ENCODE measurements around the gene NKX2-1.

NKX2-1 gene

DNA sequence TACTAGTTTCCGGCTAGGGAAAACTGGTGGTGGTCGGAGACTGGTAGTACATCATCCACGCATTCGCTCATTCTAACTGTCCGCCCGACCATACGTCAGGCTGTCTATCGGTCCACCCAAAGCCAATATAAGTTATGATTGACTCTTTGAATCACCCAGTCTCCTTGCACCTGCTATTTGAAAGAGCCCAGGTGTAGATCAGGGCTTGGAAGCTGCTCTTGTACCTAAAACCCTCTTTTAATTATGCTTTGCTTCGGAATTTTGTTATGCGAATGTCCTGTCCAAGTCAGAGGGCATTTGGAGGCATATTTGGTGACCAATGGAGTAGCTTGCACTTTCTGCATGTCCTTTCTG lies 5.7 kb upstream of the NKX2-1 start:
- POLR2A ChIA-PET, result interaction anchor here (0.6 kb wide), 1 partner anchor 41 kb away, joined by 3 read pairs; no protein-coding TSS in a partner anchor
- Histone ChIP-seq H3K36me3 (ENCODE audit: control insufficient read depth in 2 of 2, insufficient read depth in 1 of 2, low read length in 2 of 2) (no peaks in the 10 kb centered on the region), H3K4me3 (ENCODE audit: low read depth, low read length) (no peak overlapping the region), H3K4me1 (ENCODE audit: control insufficient read depth, insufficient read depth, low read length) (no peaks in the 10 kb centered on the region), H3K9me3 (ENCODE audit: control insufficient read depth, insufficient read depth, low read depth, low read length) (no peaks in the 10 kb centered on the region), H3K27ac (ENCODE audit: extremely low read depth, low read depth, low read length) (no peak overlapping the region)
- no peak for TF ChIP-seq ZNF843 (tag by site-specific recombination; IDR thresholded peaks at IDR 0.05)
- TF ChIP-seq ZNF202 (tag by site-specific recombination; IDR thresholded peaks at IDR 0.05; ENCODE audit: borderline replicate concordance), result no peak
- no peak for TF ChIP-seq ZFP37 (tag by site-specific recombination; IDR thresholded peaks at IDR 0.05)
- no peak for TF ChIP-seq TCF7L2 (IDR thresholded peaks at IDR 0.05; ENCODE audit: borderline replicate concordance, low read depth, low read length)
- CTCF ChIA-PET, result interaction anchor here (0.5 to 7.2 kb wide), 35 partner anchors 9 to 918 kb away, joined by 3 to 42 read pairs (median 4); no protein-coding TSS in a partner anchor

DNA sequence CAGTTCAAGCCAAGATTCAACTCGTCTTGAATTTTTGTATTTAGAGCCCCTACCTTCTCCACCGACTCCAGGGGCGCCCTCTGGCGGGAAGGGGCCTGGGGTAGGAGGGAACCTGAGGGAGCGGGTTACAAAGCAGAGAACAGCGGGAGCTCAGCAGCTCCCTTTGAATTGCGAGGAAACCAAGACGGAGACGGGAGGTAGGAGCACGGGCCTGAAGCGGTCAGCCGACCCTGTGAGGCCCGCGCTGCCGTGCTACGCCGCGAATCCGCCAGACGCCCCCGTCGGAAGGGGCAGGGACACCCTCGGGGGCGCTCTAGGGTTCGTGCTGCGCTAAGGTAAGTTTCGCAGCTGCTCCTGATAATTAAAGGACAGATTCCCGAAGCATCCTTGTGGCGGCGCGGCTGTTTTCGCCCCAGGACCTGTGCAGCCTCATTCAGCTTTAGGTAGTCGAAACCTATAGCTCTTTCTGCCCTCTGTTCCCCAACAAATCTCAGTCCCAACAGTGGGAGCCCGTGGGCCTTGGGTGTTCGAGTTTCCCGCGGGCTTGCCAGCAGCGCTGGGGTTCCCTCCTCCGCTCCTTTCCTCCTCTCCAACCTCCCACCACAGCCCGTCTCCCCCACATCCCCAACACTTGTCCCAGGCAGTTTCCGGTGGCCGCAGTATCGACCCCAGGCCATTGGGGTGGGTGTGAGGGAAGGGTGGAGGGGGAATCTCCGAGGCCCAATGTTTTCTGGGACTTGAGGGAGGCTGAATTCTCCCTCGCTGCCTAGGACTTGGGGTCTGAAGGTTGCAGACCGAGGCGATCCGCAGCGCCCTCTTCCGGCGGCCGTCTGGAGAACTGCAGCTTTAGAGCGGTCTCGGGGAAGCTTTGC lies 5.1 kb upstream of the NKX2-1 start:
- ChIA-PET POLR2A (interaction anchor here (0.6 kb wide), 1 partner anchor 40 kb away, joined by 3 read pairs; no protein-coding TSS in a partner anchor), CTCF (interaction anchor here (0.5 to 7.2 kb wide), 36 partner anchors 9 to 1704 kb away, joined by 3 to 42 read pairs (median 4); no protein-coding TSS in a partner anchor)
- Histone ChIP-seq H3K27ac (ENCODE audit: extremely low read depth, low read depth, low read length) (no peak overlapping the region), H3K9me3 (ENCODE audit: control insufficient read depth, insufficient read depth, low read depth, low read length) (no peaks in the 10 kb centered on the region), H3K4me3 (ENCODE audit: low read depth, low read length) (peak overlapping the region; percentile 5), H3K4me1 (ENCODE audit: control insufficient read depth, insufficient read depth, low read length) (no peaks in the 10 kb centered on the region), H3K36me3 (ENCODE audit: control insufficient read depth in 2 of 2, insufficient read depth in 1 of 2, low read length in 2 of 2) (no peaks in the 10 kb centered on the region)
- TF ChIP-seq ZNF140 (tag by site-specific recombination; IDR thresholded peaks at IDR 0.05) (no peak), ZSCAN16 (tag by site-specific recombination; IDR thresholded peaks at IDR 0.05) (no peak), ZNF658 (tag by site-specific recombination; IDR thresholded peaks at IDR 0.05) (no peak), ZNF654 (tag by site-specific recombination; IDR thresholded peaks at IDR 0.05; ENCODE audit: low read depth) (peak; percentile 30), ZNF175 (tag by site-specific recombination; IDR thresholded peaks at IDR 0.05) (no peak), ZNF555 (tag by site-specific recombination; conservative IDR thresholded peaks at IDR 0.05) (no peak), ZNF341 (tag by site-specific recombination; IDR thresholded peaks at IDR 0.05; ENCODE audit: low read depth) (no peak), KLF9 (tag by site-specific recombination; IDR thresholded peaks at IDR 0.05; ENCODE audit: low read depth) (no peak), ZNF433 (tag by site-specific recombination; IDR thresholded peaks at IDR 0.05; ENCODE audit: low read depth) (no peak), ZNF521 (tag by site-specific recombination; IDR thresholded peaks at IDR 0.05) (no peak), ZNF223 (tag by site-specific recombination; IDR thresholded peaks at IDR 0.05) (no peak), KLF7 (tag by site-specific recombination; IDR thresholded peaks at IDR 0.05; ENCODE audit: borderline replicate concordance) (no peak), ZNF423 (tag by site-specific recombination; IDR thresholded peaks at IDR 0.05) (0 out of 2 replicates have a peak, but pooled peaks have one; percentile 18), ZNF510 (tag by site-specific recombination; IDR thresholded peaks at IDR 0.05; ENCODE audit: insufficient replicate concordance) (no peak), ZNF239 (tag by site-specific recombination; IDR thresholded peaks at IDR 0.05) (no peak), GLI2 (tag by site-specific recombination; IDR thresholded peaks at IDR 0.05; ENCODE audit: borderline replicate concordance, low read depth) (no peak), ZNF10 (tag by site-specific recombination; IDR thresholded peaks at IDR 0.05) (no peak)
- TF ChIP-seq, protein P1, sequence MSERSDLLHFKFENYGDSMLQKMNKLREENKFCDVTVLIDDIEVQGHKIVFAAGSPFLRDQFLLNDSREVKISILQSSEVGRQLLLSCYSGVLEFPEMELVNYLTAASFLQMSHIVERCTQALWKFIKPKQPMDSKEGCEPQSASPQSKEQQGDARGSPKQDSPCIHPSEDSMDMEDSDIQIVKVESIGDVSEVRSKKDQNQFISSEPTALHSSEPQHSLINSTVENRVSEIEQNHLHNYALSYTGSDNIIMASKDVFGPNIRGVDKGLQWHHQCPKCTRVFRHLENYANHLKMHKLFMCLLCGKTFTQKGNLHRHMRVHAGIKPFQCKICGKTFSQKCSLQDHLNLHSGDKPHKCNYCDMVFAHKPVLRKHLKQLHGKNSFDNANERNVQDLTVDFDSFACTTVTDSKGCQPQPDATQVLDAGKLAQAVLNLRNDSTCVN (tag by site-specific recombination; optimal IDR thresholded peaks at IDR 0.05), result peak; percentile 31
- TF ChIP-seq, protein P2, sequence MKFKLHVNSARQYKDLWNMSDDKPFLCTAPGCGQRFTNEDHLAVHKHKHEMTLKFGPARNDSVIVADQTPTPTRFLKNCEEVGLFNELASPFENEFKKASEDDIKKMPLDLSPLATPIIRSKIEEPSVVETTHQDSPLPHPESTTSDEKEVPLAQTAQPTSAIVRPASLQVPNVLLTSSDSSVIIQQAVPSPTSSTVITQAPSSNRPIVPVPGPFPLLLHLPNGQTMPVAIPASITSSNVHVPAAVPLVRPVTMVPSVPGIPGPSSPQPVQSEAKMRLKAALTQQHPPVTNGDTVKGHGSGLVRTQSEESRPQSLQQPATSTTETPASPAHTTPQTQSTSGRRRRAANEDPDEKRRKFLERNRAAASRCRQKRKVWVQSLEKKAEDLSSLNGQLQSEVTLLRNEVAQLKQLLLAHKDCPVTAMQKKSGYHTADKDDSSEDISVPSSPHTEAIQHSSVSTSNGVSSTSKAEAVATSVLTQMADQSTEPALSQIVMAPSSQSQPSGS (tag by site-specific recombination; IDR thresholded peaks at IDR 0.05; ENCODE audit: low read depth), result no peak
- TF ChIP-seq, protein P3, sequence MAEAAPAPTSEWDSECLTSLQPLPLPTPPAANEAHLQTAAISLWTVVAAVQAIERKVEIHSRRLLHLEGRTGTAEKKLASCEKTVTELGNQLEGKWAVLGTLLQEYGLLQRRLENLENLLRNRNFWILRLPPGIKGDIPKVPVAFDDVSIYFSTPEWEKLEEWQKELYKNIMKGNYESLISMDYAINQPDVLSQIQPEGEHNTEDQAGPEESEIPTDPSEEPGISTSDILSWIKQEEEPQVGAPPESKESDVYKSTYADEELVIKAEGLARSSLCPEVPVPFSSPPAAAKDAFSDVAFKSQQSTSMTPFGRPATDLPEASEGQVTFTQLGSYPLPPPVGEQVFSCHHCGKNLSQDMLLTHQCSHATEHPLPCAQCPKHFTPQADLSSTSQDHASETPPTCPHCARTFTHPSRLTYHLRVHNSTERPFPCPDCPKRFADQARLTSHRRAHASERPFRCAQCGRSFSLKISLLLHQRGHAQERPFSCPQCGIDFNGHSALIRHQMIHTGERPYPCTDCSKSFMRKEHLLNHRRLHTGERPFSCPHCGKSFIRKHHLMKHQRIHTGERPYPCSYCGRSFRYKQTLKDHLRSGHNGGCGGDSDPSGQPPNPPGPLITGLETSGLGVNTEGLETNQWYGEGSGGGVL (tag by site-specific recombination; IDR thresholded peaks at IDR 0.05), result peak; percentile 69
- TF ChIP-seq, protein P4, sequence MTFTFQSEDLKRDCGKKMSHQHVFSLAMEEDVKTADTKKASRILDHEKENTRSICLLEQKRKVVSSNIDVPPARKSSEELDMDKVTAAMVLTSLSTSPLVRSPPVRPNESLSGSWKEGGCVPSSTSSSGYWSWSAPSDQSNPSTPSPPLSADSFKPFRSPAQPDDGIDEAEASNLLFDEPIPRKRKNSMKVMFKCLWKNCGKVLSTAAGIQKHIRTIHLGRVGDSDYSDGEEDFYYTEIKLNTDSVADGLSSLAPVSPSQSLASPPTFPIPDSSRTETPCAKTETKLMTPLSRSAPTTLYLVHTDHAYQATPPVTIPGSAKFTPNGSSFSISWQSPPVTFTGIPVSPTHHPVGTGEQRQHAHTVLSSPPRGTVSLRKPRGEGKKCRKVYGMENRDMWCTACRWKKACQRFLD (tag by site-specific recombination; IDR thresholded peaks at IDR 0.05), result no peak
- TF ChIP-seq, protein P5, sequence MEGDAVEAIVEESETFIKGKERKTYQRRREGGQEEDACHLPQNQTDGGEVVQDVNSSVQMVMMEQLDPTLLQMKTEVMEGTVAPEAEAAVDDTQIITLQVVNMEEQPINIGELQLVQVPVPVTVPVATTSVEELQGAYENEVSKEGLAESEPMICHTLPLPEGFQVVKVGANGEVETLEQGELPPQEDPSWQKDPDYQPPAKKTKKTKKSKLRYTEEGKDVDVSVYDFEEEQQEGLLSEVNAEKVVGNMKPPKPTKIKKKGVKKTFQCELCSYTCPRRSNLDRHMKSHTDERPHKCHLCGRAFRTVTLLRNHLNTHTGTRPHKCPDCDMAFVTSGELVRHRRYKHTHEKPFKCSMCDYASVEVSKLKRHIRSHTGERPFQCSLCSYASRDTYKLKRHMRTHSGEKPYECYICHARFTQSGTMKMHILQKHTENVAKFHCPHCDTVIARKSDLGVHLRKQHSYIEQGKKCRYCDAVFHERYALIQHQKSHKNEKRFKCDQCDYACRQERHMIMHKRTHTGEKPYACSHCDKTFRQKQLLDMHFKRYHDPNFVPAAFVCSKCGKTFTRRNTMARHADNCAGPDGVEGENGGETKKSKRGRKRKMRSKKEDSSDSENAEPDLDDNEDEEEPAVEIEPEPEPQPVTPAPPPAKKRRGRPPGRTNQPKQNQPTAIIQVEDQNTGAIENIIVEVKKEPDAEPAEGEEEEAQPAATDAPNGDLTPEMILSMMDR (tag by site-specific recombination; IDR thresholded peaks at IDR 0.05), result peak; percentile 52; the same call in 1 of the 2 replicates
